Gastrocnemius medialis (tissue), 4 donors: ENCODE results near the gene VAV2.

Source experiments
- POLR2A ChIP-seq, 2 donors: fragments of 450-650 bp; IDR thresholded peaks; one replicate each; pipeline ENCODE4 v1.6.1; 2017; ENCODE audit warnings: antibody characterized with exemption in 2 of 2, mild to moderate bottlenecking in 2 of 2, moderate library complexity in 2 of 2
- TF ChIP-seq, protein P1 (sequence below), 5 experiments: fragments of 450-650 bp in 3 of 5; fragments of 200-600 bp in 2 of 5; sonication (generic) in 2 of 5; IDR thresholded peaks in 4 of 5; conservative IDR thresholded peaks in 1 of 5; 1 replicate in 4 of 5; 2 replicates in 1 of 5; pipeline ENCODE4 v1.5.1; 2016 to 2019; ENCODE audit warnings: antibody characterized with exemption in 5 of 5, mild to moderate bottlenecking in 3 of 5, moderate library complexity in 3 of 5

DNA sequence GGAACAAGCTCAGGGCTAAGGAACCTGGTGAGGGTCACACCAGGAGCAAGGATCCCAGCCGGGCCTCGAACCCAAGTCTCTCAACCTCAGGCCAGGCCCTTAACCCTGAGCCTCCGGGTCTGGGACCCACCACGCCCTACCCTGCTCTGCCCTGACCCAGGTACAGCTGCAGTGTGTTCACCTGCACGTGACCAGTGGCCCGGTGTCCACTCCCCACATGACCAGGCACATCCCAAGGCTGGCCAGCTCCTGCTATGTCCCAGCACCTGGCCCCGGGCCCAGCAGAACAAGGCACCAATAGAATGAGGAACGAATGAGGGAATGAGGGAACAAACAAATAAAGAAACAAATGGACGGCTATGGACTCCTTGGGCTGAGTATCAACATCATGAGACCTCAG is 142.0 kb downstream of the VAV2 start:
- TF ChIP-seq, protein P1, sequence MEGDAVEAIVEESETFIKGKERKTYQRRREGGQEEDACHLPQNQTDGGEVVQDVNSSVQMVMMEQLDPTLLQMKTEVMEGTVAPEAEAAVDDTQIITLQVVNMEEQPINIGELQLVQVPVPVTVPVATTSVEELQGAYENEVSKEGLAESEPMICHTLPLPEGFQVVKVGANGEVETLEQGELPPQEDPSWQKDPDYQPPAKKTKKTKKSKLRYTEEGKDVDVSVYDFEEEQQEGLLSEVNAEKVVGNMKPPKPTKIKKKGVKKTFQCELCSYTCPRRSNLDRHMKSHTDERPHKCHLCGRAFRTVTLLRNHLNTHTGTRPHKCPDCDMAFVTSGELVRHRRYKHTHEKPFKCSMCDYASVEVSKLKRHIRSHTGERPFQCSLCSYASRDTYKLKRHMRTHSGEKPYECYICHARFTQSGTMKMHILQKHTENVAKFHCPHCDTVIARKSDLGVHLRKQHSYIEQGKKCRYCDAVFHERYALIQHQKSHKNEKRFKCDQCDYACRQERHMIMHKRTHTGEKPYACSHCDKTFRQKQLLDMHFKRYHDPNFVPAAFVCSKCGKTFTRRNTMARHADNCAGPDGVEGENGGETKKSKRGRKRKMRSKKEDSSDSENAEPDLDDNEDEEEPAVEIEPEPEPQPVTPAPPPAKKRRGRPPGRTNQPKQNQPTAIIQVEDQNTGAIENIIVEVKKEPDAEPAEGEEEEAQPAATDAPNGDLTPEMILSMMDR (IDR thresholded peaks at IDR 0.05 in 4 of 5, conservative IDR thresholded peaks at IDR 0.05 in 1 of 5), result no peak
- no peak for TF ChIP-seq POLR2A (IDR thresholded peaks at IDR 0.05)
